Measurements from ENCODE around the gene RFPL2. TPM values are rescaled to one million over a fixed set of nuclear protein-coding genes. Genes with fewer than 3 reads are reported as not detected.
"Not testable (repeated sequence)": the region's sequence is repeated elsewhere in the genome, so short reads cannot be mapped to it uniquely, and the experiment has no call there.

RFPL2 gene
- polyA plus RNA-seq, 6 donors from 2014 or later = not detected

DNA sequence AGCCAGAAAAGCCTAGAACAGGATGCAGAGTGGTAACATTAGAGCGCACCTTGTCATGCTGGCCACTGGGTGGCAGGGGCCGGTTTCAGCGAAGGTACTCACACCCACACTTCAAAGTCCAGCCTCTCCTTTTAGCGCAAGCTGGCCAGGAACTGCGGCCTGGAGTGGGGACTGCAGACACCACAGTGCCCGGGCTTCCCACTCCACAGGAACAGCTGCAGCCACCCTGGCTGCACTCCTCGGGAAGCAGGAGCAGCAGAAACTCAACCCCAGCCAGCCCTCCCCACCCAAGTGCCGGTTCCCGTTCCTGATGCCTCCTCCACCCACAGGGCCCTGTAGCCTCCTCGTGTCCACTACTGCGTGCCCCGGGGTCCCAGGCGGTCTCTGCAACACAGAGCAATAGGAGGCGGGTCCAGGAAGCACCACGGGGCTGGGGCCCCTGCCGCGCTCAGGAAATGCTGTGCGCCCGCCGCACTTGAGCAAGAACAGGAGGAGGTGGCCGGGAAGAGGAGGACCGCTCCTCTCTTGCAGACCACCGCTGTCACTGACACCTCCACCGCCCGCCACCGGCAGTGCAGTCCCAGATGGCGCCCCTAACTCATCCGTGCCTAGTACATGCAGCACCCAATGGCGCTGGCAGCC lies 2.2 kb downstream of the RFPL2 start:
- DNase-seq (no peak), ATAC-seq (ENCODE audit: low read depth in 2 of 2) (peak in 1 of 2 donors; percentile 37)
- Mint-ChIP-seq H3K27ac (no peak overlapping the region), H3K4me1 (peaks cover 5 to 22% (median 8%) of the 10 kb centered on the region in 3 donors), H3K36me3 (no peaks in the 10 kb centered on the region), H3K4me3 (peak overlapping the region in 5 of 8 donors; percentile 8 to 82 (median 54)), H3K9me3 (peaks cover 0 to 1% (median 0%) of the 10 kb centered on the region in 7 donors), H3K27me3 (peaks cover 23 to 80% (median 65%) of the 10 kb centered on the region in 3 donors)

DNA sequence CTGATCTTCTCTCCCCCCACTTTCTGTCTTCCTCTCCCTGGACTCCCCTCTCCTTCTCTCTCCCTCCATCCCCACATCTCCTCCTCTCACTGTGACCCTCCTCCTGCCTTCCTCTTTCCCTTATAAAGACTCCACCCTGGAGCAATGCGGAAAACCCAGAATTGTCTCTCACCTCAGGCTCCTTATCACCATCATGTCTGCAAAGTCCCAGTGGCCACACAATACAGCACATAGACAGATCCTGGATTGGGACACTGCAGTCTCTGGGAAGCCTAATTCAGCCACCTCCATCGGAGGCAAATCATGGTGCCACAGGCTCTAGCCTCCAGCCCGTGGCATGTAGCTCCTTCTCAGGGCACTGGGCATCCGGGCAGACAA lies 2.7 kb downstream of the RFPL2 start:
- Mint-ChIP-seq H3K36me3 (no peaks in the 10 kb centered on the region), H3K9me3 (peaks cover 0 to 1% (median 0%) of the 10 kb centered on the region in 7 donors), H3K4me1 (peaks cover 5 to 22% (median 8%) of the 10 kb centered on the region in 3 donors), H3K27me3 (peaks cover 24 to 80% (median 68%) of the 10 kb centered on the region in 3 donors), H3K4me3 (peak overlapping the region in 2 of 8 donors; percentile 8 to 82), H3K27ac (no peak overlapping the region)
- DNase-seq = no peak
- no peak for ATAC-seq (ENCODE audit: low read depth in 2 of 2)

DNA sequence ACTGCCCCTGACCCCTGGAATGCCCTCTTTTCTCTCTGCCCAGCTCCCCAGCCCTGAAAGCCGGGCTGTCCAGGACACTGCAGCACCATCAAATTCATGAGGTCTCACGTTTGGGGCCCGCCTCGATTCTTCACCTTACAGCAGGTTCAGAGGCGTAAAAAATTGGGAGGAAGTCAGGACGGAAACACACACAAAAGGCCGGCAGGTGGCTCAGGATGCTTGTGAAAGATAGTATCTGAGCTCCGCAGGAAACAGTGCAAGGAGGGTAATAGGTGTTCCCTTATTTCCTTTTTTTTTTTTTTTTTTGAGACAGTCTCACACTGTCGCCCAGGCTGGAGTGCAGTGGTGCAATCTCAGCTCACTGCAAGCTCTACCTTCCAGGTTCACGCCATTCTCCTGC lies 4.1 kb downstream of the RFPL2 start:
- Mint-ChIP-seq H3K9me3 (peaks cover 0 to 1% (median 0%) of the 10 kb centered on the region in 7 donors), H3K4me3 (no peak overlapping the region), H3K27ac (no peak overlapping the region), H3K36me3 (no peaks in the 10 kb centered on the region), H3K4me1 (peaks cover 4 to 17% (median 5%) of the 10 kb centered on the region in 3 donors), H3K27me3 (peaks cover 30 to 76% (median 66%) of the 10 kb centered on the region in 3 donors)
- no peak for ATAC-seq (ENCODE audit: low read depth in 2 of 2)
- DNase-seq = no peak

DNA sequence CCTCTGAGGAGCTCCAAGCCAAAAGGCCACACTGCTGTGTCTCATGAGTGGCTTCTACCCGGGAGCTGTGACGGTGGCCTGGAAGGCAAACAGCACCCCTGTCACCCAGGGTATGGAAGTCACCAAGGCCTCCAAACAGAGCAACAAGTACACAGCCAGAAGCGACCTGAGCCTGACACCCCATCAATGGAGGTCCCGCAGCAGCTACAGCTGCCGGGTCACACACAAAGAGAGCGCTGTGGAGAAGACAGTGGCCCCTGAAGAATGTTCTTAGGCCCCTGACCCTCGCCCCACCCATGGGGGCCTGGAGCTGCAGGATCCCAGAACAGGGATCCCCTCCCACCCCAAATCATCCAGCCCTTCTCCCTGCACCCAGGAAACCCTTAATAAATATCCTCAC lies 4.9 kb downstream of the RFPL2 start:
- H3K27ac Mint-ChIP-seq = no peak overlapping the region

DNA sequence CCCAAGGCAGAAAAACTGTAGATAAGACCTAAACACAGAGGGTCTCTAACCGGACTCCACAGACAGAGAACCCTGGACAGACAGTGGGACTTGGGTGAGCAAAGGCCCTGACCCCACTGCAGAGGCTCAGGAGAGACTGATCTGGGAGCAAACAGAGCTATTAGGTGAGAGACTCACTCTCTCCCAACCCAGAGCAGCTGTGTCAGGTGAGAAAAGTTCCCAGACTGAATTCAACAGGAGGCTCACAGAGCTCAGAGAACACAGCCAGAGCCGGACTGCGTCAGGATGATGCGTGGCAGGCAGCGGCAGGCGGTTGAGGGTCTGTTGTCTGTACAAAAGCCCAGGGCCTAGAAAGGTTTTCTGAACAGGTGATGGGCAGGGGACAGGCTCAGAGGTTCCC lies 5.5 kb downstream of the RFPL2 start:
- no peak for ATAC-seq (ENCODE audit: low read depth in 2 of 2)
- Mint-ChIP-seq H3K9me3 (peaks cover 0 to 1% (median 0%) of the 10 kb centered on the region in 7 donors), H3K4me1 (peaks cover 2 to 14% (median 5%) of the 10 kb centered on the region in 3 donors), H3K4me3 (no peak overlapping the region), H3K27ac (no peak overlapping the region), H3K36me3 (no peaks in the 10 kb centered on the region), H3K27me3 (peaks cover 24 to 66% (median 55%) of the 10 kb centered on the region in 3 donors)
- DNase-seq = no peak

More for the DNA sequence above, 4.9 kb downstream of the RFPL2 start:
- no peak for ATAC-seq (ENCODE audit: low read depth in 2 of 2)
- peaks cover 4 to 16% (median 5%) of the 10 kb centered on the region in 3 donors for H3K4me1 Mint-ChIP-seq
- no peak for DNase-seq
- no peak overlapping the region for H3K4me3 Mint-ChIP-seq
- H3K9me3 Mint-ChIP-seq = peaks cover 0 to 1% (median 0%) of the 10 kb centered on the region in 7 donors
- H3K27me3 Mint-ChIP-seq = peaks cover 30 to 72% (median 62%) of the 10 kb centered on the region in 3 donors
- H3K36me3 Mint-ChIP-seq = no peaks in the 10 kb centered on the region

DNA sequence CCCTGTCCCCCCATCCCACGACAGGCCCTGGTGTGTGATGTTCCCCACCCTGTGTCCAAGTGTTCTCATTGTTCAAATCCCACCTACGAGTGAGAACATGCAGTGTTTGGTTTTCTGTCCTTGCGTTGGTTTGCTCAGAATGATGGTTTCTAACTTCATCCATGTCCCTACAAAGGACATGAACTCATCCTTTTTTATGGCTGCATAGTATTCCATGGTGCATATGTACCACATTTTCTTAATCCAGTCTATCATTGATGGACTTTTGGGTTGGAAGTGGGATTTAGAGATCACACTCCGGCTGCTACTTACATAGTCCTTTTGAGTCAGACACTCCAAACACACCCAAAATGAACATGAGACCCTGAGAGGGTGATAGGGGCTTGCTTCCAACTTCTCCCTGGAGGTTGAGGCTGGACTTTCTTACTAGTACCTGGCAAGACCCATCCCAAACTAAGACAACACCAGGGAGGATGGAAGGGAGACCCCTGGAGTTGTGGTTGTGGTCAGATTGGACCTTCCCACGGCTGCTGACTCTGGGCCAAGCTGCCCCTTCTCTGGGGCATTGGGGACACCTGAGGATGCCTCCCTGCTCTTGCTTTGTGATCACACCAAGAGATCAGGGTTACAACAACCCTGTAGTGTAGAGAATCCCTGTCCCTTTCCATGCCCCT lies 7.2 kb downstream of the RFPL2 start:
- H3K27me3 Mint-ChIP-seq = peaks cover 22 to 56% (median 45%) of the 10 kb centered on the region in 3 donors
- not testable (repeated sequence) for H3K27ac Mint-ChIP-seq

DNA sequence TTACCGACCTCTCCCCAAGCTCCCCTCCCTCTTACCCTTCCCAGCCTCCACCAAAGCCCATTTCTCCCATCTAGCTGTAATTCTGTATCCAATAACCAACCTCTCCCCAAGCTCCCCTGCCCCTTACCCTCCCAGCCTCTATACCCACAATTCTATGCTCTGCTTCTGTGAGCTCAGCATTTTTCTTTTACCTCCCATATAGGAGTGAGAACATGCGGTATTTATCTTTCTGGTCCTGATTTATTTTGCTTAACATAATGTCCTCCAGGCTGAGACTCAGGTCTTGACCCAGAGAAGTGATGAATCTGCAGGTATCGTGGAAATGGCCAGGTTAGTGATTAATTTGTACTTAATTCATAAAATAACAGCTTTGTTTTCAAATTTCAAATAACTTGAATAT lies 9.0 kb downstream of the RFPL2 start:
- peaks cover 26 to 55% (median 47%) of the 10 kb centered on the region in 3 donors for H3K27me3 Mint-ChIP-seq
- ATAC-seq (ENCODE audit: low read depth in 2 of 2); H3K9me3 Mint-ChIP-seq; H3K27ac Mint-ChIP-seq; H3K4me3 Mint-ChIP-seq; H3K36me3 Mint-ChIP-seq; H3K4me1 Mint-ChIP-seq; DNase-seq: not testable (repeated sequence)

More for the DNA sequence above, 7.2 kb downstream of the RFPL2 start:
- ATAC-seq (ENCODE audit: low read depth in 2 of 2); H3K4me1 Mint-ChIP-seq; H3K36me3 Mint-ChIP-seq; H3K9me3 Mint-ChIP-seq; H3K4me3 Mint-ChIP-seq; DNase-seq: not testable (repeated sequence)

DNA sequence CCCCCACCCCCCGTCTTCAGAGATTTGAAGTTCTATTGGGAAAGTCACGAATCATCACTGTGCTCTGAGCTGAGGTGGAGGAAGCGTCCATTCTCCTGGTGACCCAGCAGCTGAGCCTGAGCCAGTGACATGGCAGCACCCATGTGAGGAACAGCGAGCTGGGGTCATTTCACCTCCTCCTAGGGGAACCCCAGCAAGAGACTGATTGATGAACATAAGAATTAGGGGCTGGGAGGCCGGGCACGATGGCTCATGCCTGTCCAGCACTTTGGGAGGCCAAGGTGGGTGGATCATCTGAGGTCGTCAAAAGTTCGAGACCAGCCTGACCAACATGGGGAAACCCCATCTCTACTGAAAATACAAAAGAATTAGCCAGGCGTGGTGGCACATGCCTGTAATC lies 11.5 kb downstream of the RFPL2 start:
- peaks cover 27 to 39% (median 37%) of the 10 kb centered on the region in 3 donors for H3K27me3 Mint-ChIP-seq
- not testable (repeated sequence) for H3K36me3 Mint-ChIP-seq; H3K4me1 Mint-ChIP-seq; H3K4me3 Mint-ChIP-seq; H3K9me3 Mint-ChIP-seq; ATAC-seq (ENCODE audit: low read depth in 2 of 2); H3K27ac Mint-ChIP-seq; DNase-seq

DNA sequence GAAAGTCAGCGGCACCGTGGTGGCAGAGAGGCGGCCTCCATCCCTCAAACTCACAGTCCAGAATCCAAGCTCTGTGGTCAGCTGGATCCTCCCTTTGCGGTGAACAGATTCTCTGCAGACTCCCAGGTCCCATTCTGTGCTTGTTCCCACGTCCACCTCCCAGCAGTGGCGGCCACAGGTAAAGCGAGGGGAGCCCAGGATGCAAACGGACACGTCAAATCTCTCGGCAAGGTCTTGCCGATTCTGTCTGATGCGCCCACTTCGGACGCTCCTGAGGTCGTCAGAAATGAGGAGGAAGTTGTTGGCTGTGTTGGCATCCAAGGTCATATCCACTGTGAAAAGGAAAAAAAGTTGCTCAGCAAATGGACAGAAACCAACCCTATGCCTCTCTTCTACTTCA lies 13.9 kb downstream of the RFPL2 start:
- H3K4me3 Mint-ChIP-seq = not testable (repeated sequence)

DNA sequence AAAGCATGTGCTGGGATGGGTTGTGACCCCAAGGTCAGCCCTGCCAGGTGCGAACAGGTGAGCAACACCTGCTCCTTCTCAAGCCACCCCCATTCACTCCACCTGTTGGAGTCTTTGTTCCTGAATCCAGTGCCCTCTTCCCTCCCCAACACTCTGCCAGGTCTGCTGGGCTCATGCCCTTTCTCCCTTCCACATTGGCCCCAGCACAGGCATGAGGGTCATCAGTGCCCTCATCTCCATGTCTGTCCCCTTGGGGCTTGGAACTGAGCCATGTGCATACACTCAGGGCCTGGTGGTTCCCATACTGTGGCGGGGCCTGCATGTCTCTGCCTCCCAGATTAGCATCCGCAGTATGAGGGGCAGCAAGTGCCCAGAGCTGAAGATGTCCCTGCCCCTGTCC lies 19.1 kb downstream of the RFPL2 start:
- no peak for DNase-seq
- Mint-ChIP-seq H3K27me3 (peaks cover 11 to 24% (median 17%) of the 10 kb centered on the region in 3 donors), H3K4me1 (no peaks in the 10 kb centered on the region), H3K27ac (no peak overlapping the region), H3K4me3 (no peak overlapping the region), H3K9me3 (no peaks in the 10 kb centered on the region), H3K36me3 (no peaks in the 10 kb centered on the region)
- ATAC-seq (ENCODE audit: low read depth in 2 of 2) = no peak

More for the DNA sequence above, 13.9 kb downstream of the RFPL2 start:
- not testable (repeated sequence) for H3K4me1 Mint-ChIP-seq; H3K9me3 Mint-ChIP-seq; H3K36me3 Mint-ChIP-seq; H3K27ac Mint-ChIP-seq; ATAC-seq (ENCODE audit: low read depth in 2 of 2); DNase-seq
- H3K27me3 Mint-ChIP-seq = peaks cover 25 to 43% (median 33%) of the 10 kb centered on the region in 3 donors

DNA sequence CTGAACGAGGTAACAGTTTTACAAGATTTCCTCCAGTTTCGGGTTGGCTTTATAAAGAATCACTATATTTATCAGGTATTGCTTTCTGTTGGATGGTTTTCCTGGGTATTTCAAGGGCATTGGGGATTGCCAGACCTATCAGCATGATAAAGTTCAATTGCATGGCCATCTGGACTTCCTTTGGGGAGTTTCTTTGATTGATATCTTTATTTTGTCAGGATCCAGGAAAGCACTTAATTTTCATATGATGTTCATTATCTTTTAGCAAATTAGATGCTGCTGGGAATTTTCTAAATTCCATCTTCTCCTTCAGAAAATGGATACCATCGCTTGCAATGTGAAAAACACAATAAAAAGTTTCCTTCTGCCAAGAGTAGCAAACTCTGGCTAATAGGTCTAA lies 21.2 kb downstream of the RFPL2 start:
- no peak overlapping the region for H3K4me3 Mint-ChIP-seq
- no peak for ATAC-seq (ENCODE audit: low read depth in 2 of 2)
- H3K9me3 Mint-ChIP-seq = no peaks in the 10 kb centered on the region
- H3K27me3 Mint-ChIP-seq = peaks cover 11 to 21% (median 18%) of the 10 kb centered on the region in 3 donors
- H3K36me3 Mint-ChIP-seq = no peaks in the 10 kb centered on the region
- H3K27ac Mint-ChIP-seq = no peak overlapping the region
- no peaks in the 10 kb centered on the region for H3K4me1 Mint-ChIP-seq
- DNase-seq = no peak

DNA sequence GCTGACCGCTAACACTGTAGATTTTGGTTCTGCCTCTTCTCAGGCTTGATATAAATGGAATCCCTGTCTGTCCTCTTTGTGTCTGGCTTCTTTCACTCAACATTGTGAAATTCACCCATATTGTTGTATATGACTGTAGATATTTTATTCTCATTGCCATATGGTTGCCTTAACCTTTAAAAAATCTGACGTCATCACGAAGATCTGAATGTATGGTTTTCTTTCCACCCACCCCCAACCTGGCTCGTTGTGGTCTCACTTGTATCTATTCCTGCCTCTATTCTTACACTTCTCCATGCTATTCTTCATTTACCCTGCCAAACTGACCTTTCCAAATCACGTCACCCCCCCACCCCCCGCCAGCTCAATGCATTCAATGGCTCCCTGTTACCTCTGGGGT lies 23.8 kb downstream of the RFPL2 start:
- ATAC-seq (ENCODE audit: low read depth in 2 of 2) = no peak
- H3K36me3 Mint-ChIP-seq = no peaks in the 10 kb centered on the region
- H3K27me3 Mint-ChIP-seq = peaks cover 4 to 31% (median 23%) of the 10 kb centered on the region in 3 donors
- H3K4me1 Mint-ChIP-seq = no peaks in the 10 kb centered on the region
- no peak overlapping the region for H3K27ac Mint-ChIP-seq
- H3K4me3 Mint-ChIP-seq = no peak overlapping the region
- H3K9me3 Mint-ChIP-seq = peaks cover 0 to 3% (median 0%) of the 10 kb centered on the region in 7 donors
- no peak for DNase-seq

DNA sequence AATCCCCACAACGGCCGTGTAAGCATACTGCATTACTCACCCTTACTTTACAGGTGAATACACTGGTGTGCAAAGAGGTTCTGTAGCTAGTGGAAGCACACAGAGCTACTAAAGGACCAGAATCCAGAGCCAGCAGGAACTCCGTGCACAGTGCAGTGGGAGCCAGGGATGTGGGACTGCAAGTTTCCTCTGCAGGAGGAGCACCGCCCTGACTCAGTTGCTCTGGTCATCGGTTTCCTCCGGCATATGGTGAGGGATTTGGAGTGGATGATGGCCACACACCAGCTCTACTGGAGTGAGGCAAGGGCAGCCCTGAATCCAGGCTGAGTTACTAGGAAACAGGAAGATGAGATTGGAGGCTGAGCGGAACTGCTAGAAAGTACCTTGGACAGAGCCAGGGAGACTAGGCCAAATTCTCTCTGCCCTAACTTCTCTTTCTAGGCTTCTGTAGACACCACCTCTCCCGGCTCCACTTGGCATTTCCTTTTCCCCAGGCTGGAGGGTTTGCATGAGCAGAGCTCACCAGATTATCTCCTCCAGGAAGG lies 27.6 kb downstream of the RFPL2 start:
- ATAC-seq (ENCODE audit: low read depth in 2 of 2) = no peak
- no peak for DNase-seq
- Mint-ChIP-seq H3K4me1 (peaks cover 0 to 4% (median 0%) of the 10 kb centered on the region in 3 donors), H3K27ac (no peak overlapping the region), H3K9me3 (peaks cover 0 to 3% (median 0%) of the 10 kb centered on the region in 7 donors), H3K4me3 (no peak overlapping the region), H3K36me3 (peaks cover 0 to 4% of the 10 kb centered on the region in 2 donors), H3K27me3 (peaks cover 20 to 50% (median 27%) of the 10 kb centered on the region in 3 donors)

Measured in naive B cell (primary cell).